Measurements from ENCODE around the gene DEPDC7.
"Not testable (repeated sequence)": the region's sequence is repeated elsewhere in the genome, so short reads cannot be mapped to it uniquely, and the experiment has no call there.

DNA sequence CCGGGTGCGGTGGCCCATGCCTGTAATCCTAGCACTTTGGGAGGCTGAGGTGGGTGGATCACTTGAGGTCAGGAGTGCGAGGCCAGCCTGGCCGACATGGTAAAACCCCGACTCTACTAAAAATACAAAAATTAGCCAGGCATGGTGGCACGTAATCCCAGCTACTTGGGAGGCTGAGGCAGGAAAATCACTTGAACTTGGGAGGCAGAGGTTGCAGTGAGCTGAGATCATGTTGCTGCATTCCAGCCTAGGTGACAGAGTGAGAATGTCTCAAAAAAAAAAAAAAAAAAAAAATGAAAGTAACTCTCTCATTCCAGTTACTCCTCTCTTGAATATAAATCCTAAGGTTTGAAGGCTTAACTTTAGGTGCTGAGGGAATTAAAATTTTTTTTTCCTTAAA is 13.5 kb downstream of the DEPDC7 start:
- TF ChIP-seq, protein P1, sequence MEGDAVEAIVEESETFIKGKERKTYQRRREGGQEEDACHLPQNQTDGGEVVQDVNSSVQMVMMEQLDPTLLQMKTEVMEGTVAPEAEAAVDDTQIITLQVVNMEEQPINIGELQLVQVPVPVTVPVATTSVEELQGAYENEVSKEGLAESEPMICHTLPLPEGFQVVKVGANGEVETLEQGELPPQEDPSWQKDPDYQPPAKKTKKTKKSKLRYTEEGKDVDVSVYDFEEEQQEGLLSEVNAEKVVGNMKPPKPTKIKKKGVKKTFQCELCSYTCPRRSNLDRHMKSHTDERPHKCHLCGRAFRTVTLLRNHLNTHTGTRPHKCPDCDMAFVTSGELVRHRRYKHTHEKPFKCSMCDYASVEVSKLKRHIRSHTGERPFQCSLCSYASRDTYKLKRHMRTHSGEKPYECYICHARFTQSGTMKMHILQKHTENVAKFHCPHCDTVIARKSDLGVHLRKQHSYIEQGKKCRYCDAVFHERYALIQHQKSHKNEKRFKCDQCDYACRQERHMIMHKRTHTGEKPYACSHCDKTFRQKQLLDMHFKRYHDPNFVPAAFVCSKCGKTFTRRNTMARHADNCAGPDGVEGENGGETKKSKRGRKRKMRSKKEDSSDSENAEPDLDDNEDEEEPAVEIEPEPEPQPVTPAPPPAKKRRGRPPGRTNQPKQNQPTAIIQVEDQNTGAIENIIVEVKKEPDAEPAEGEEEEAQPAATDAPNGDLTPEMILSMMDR (IDR thresholded peaks at IDR 0.05; ENCODE audit: insufficient read depth, low read length), result not testable (repeated sequence)
- TF ChIP-seq, protein P2, sequence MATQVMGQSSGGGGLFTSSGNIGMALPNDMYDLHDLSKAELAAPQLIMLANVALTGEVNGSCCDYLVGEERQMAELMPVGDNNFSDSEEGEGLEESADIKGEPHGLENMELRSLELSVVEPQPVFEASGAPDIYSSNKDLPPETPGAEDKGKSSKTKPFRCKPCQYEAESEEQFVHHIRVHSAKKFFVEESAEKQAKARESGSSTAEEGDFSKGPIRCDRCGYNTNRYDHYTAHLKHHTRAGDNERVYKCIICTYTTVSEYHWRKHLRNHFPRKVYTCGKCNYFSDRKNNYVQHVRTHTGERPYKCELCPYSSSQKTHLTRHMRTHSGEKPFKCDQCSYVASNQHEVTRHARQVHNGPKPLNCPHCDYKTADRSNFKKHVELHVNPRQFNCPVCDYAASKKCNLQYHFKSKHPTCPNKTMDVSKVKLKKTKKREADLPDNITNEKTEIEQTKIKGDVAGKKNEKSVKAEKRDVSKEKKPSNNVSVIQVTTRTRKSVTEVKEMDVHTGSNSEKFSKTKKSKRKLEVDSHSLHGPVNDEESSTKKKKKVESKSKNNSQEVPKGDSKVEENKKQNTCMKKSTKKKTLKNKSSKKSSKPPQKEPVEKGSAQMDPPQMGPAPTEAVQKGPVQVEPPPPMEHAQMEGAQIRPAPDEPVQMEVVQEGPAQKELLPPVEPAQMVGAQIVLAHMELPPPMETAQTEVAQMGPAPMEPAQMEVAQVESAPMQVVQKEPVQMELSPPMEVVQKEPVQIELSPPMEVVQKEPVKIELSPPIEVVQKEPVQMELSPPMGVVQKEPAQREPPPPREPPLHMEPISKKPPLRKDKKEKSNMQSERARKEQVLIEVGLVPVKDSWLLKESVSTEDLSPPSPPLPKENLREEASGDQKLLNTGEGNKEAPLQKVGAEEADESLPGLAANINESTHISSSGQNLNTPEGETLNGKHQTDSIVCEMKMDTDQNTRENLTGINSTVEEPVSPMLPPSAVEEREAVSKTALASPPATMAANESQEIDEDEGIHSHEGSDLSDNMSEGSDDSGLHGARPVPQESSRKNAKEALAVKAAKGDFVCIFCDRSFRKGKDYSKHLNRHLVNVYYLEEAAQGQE (IDR thresholded peaks at IDR 0.05; ENCODE audit: insufficient replicate concordance, low read depth), result not testable (repeated sequence)
